ENCODE results near the gene ZNF672. TPM values are rescaled to one million over a fixed set of nuclear protein-coding genes. Genes with fewer than 3 reads are reported as not detected.

ZNF672 gene
- total RNA-seq, 1 donor from 2014 or later = 24.1 TPM

DNA sequence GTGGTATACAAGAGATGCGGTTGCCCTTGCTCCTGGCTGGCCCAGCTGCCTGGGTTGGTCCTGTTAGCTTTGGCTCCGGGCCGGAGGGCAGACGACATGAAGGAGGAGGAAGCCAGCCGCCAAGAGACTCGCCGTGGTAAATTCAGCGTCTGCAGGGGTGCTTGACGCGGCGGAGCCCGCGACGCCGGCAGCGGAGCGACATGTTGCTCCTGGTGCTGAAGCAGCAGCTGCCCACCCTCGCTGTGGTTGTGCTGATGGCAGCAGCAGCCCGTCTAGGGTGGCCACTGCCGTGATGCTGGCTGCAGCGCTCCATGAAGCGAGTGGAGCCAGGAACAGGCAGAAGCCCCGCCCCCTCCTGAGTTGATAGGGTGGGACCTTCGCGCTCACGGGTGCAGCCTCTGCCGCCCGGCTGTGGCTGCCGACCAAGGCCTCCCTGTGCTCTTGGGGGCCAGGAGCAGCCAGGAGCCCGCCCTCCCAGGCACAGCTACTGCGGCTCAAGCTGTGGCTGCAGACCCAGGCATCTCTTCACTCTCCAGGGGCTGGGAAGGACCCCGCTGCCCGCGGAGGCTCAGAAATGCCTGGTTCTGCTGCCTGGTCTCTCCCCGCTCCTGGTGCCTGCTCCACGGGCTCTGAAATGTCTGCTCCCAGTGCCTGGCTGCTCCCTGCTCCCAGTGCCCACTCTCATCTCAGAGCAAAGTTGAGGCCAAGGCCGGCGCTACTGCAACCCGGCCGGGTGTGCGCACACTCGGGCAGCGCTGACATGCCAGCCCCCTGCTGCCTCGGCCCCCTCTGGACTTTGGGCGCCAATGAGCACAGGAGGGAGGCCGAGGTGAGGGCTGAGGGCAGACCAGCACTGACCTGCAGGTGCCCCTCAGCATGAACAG is 25.2 kb downstream of the ZNF672 start:
- no peak for DNase-seq (ENCODE audit: extremely low spot score, unreplicated experiment)
- H3K4me3 Mint-ChIP-seq (ENCODE audit: unreplicated experiment) = peak overlapping the region; percentile 76
- H3K36me3 Mint-ChIP-seq (ENCODE audit: unreplicated experiment) = no peaks in the 10 kb centered on the region
- H3K27ac Mint-ChIP-seq (ENCODE audit: unreplicated experiment) = peak overlapping the region; percentile 61
- H3K4me1 Mint-ChIP-seq (ENCODE audit: unreplicated experiment) = peaks cover 25% of the 10 kb centered on the region
- TF ChIP-seq, protein P1, sequence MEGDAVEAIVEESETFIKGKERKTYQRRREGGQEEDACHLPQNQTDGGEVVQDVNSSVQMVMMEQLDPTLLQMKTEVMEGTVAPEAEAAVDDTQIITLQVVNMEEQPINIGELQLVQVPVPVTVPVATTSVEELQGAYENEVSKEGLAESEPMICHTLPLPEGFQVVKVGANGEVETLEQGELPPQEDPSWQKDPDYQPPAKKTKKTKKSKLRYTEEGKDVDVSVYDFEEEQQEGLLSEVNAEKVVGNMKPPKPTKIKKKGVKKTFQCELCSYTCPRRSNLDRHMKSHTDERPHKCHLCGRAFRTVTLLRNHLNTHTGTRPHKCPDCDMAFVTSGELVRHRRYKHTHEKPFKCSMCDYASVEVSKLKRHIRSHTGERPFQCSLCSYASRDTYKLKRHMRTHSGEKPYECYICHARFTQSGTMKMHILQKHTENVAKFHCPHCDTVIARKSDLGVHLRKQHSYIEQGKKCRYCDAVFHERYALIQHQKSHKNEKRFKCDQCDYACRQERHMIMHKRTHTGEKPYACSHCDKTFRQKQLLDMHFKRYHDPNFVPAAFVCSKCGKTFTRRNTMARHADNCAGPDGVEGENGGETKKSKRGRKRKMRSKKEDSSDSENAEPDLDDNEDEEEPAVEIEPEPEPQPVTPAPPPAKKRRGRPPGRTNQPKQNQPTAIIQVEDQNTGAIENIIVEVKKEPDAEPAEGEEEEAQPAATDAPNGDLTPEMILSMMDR (IDR thresholded peaks at IDR 0.05) = no peak
- no peaks in the 10 kb centered on the region for H3K27me3 Mint-ChIP-seq (ENCODE audit: unreplicated experiment)
- no peaks in the 10 kb centered on the region for H3K9me3 Mint-ChIP-seq (ENCODE audit: unreplicated experiment)

DNA sequence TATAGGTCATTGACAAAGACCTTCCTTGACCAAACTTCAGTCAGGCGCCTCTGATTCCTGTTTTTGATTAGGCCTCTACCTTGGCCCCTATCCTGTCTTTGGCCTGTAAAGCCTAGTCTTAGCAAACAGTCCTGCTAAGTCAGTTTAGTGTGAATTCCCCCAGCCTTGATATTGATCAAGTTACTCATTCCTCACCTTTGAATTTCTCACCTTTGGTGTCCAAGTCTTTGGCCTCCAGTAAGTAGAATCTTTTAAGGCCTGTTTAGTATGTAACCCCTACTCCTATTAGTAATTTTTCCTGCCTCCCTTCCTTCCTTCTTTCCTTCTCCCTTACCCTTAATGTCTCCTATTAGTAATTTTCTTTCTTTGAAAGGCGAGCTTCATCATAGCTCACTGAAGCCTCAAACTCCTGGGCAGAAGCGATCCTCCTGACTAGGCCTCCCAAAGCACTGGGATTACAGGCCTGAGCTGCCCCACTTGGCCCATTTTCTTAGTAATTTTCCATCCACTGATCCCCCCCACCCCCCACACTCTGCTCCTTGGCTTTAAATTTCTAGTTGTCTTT is 33.9 kb downstream of the ZNF672 start:
- peaks cover 18% of the 10 kb centered on the region for H3K4me1 Mint-ChIP-seq (ENCODE audit: unreplicated experiment)
- TF ChIP-seq, protein P1 (IDR thresholded peaks at IDR 0.05) = no peak
- no peaks in the 10 kb centered on the region for H3K36me3 Mint-ChIP-seq (ENCODE audit: unreplicated experiment)
- peak overlapping the region; percentile 97 for H3K27ac Mint-ChIP-seq (ENCODE audit: unreplicated experiment)
- peaks cover 8% of the 10 kb centered on the region for H3K27me3 Mint-ChIP-seq (ENCODE audit: unreplicated experiment)
- H3K9me3 Mint-ChIP-seq (ENCODE audit: unreplicated experiment) = no peaks in the 10 kb centered on the region
- H3K4me3 Mint-ChIP-seq (ENCODE audit: unreplicated experiment) = peak overlapping the region; percentile 91
- DNase-seq (ENCODE audit: extremely low spot score, unreplicated experiment) = no peak

DNA sequence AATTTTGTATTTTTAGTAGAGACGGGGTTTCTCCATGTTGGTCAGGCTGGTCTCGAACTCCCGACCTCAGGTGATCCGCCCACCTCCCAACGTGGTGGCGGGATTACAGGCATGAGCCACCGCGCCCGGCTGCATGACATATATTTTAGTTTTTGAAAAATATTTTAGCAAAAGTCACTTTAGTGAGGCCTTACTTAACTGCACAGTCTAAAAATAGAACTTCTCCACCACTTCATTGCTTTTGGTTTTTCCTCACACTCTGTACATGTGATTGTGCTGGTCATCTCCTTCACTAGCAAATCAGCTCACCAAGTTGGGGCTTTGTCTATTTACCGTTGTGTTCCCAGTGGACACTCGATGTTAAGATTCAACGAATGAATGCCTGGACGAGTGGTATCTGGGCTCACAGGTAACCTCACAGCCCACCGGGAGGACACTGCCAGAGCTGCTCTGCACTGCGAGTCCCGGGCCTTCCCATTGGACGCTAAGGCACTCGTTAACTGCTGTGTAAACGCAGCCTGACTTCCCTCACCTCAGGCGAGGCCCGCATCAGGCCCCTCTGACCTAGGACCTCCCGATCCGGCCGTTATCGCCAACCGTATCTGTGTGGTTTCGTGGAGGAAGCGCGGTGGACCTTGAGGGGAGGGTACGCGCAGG is 34.9 kb downstream of the ZNF672 start:
- Mint-ChIP-seq H3K4me3 (ENCODE audit: unreplicated experiment) (peak overlapping the region; percentile 91), H3K9me3 (ENCODE audit: unreplicated experiment) (no peaks in the 10 kb centered on the region), H3K27me3 (ENCODE audit: unreplicated experiment) (peaks cover 16% of the 10 kb centered on the region), H3K36me3 (ENCODE audit: unreplicated experiment) (no peaks in the 10 kb centered on the region), H3K27ac (ENCODE audit: unreplicated experiment) (peak overlapping the region; percentile 97), H3K4me1 (ENCODE audit: unreplicated experiment) (peaks cover 18% of the 10 kb centered on the region)
- no peak for DNase-seq (ENCODE audit: extremely low spot score, unreplicated experiment)
- TF ChIP-seq, protein P1 (IDR thresholded peaks at IDR 0.05) = no peak

DNA sequence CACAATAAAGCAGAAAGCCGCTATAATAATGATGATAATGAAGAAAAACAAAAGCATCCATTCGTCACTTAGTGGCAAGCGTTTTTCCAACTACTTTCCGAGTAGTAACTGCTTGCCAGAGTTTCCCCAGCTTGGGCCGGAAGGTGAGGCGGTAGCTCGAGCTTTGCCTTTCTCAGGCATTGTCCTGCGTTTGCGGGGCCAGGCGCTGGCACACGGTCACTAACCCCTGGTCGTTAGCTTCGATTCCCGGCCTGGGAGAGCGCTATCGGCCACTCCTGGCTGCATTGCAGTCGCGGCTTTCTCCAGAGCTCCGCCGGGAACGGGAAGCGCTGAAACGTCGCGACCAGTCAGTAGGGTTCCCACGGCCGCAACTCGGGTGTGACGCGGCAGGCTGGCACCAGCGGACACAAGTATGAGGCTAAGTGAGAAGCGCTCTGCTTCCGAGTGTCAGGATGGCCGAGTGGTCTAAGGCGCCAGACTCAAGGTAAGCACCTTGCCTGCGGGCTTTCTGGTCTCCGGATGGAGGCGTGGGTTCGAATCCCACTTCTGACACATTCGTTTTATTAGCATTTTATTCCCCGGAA is 35.5 kb downstream of the ZNF672 start:
- DNase-seq (ENCODE audit: extremely low spot score, unreplicated experiment) = peak; percentile 99
- TF ChIP-seq, protein P1 (IDR thresholded peaks at IDR 0.05) = no peak
- Mint-ChIP-seq H3K27me3 (ENCODE audit: unreplicated experiment) (peaks cover 16% of the 10 kb centered on the region), H3K36me3 (ENCODE audit: unreplicated experiment) (no peaks in the 10 kb centered on the region), H3K4me1 (ENCODE audit: unreplicated experiment) (peaks cover 18% of the 10 kb centered on the region), H3K9me3 (ENCODE audit: unreplicated experiment) (no peaks in the 10 kb centered on the region), H3K4me3 (ENCODE audit: unreplicated experiment) (peak overlapping the region; percentile 91), H3K27ac (ENCODE audit: unreplicated experiment) (peak overlapping the region; percentile 97)

Data from osteocyte (in vitro differentiated cells).